ENCODE measurements around the gene SYNGR2.

SYNGR2 gene

GRCh38 chr17:78183916-78184315 lies 15.5 kb downstream of the SYNGR2 start:
- TF ChIP-seq, protein P1, sequence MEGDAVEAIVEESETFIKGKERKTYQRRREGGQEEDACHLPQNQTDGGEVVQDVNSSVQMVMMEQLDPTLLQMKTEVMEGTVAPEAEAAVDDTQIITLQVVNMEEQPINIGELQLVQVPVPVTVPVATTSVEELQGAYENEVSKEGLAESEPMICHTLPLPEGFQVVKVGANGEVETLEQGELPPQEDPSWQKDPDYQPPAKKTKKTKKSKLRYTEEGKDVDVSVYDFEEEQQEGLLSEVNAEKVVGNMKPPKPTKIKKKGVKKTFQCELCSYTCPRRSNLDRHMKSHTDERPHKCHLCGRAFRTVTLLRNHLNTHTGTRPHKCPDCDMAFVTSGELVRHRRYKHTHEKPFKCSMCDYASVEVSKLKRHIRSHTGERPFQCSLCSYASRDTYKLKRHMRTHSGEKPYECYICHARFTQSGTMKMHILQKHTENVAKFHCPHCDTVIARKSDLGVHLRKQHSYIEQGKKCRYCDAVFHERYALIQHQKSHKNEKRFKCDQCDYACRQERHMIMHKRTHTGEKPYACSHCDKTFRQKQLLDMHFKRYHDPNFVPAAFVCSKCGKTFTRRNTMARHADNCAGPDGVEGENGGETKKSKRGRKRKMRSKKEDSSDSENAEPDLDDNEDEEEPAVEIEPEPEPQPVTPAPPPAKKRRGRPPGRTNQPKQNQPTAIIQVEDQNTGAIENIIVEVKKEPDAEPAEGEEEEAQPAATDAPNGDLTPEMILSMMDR (IDR thresholded peaks at IDR 0.05; ENCODE audit: low read depth, low read length), result no peak
- H3K4me3 ChIP-seq (replicated peaks in 1 of 2; ENCODE audit: low read depth in 2 of 2, low read length in 2 of 2), result no peak overlapping the region

GRCh38 chr17:78184351-78184750 lies 16.0 kb downstream of the SYNGR2 start:
- H3K4me3 ChIP-seq (replicated peaks in 1 of 2; ENCODE audit: low read depth in 2 of 2, low read length in 2 of 2), result no peak overlapping the region
- no peak for DNase-seq (ENCODE audit: low read depth in 2 of 2)
- TF ChIP-seq, protein P1 (IDR thresholded peaks at IDR 0.05; ENCODE audit: low read depth, low read length), result no peak

More at GRCh38 chr17:78183916-78184315, 15.5 kb downstream of the SYNGR2 start:
- no peak for DNase-seq (ENCODE audit: low read depth in 2 of 2)

DNA sequence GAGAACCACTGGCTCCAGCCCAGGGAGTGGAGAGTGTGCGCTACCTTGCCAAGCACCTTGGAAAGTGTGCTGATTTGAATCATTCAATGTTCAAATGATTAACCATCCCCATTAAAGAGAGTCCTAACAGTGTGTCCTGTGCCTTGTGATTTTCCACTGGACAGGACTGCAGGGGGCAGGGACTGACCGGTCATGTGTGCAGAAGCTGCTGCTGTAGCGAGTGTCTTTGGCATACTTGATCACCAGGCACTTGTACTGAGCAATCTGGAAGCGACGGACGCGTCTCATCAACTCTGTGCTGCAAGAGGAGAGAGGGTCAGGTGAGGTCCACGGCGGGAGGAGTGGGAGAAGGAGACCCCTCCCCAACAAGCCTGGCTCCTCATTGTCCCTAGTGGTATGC lies 16.5 kb downstream of the SYNGR2 start:
- no peak for DNase-seq (ENCODE audit: low read depth in 2 of 2)
- TF ChIP-seq, protein P1 (IDR thresholded peaks at IDR 0.05; ENCODE audit: low read depth, low read length), result no peak
- no peak overlapping the region for H3K4me3 ChIP-seq (replicated peaks in 1 of 2; ENCODE audit: low read depth in 2 of 2, low read length in 2 of 2)

DNA sequence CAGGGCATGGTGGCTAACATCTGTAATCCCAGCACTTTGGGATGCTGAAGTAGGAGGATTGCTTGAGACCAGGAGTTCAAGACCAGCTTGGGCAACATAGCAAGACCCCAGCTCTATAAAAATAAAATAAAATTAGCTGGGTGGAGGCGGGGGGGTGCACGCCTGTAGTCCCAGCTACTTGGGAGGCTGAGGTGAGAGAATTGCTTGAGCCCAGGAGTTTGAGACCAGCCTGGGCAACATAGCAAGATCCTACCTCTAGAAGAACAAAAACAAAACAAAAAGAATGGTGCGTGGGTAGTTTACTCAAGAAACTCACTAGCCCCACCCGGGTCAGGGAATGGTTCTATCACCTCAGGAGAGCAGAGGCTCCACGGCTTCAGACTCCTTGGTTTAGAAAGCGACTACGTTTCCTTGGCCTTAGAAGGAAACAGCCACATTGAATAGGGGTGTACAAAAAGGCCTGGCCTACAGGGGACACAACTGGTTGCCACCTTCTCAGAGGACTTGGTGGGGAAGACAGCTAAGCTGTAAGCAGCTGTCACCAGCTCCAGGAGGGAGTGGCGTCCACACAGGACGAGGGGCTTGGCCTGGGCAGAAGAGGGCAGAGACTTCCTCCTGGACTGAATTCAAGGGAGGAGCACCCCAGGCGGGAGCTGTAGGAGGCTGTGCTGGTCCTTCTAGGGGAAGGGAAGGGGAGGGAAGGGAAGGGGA lies 17.8 kb downstream of the SYNGR2 start:
- TF ChIP-seq, protein P1 (IDR thresholded peaks at IDR 0.05; ENCODE audit: low read depth, low read length), result no peak
- H3K4me3 ChIP-seq (replicated peaks in 1 of 2; ENCODE audit: low read depth in 2 of 2, low read length in 2 of 2), result peak overlapping the region; percentile 70 to 73
- DNase-seq (ENCODE audit: low read depth in 2 of 2), result peak; percentile 30 to 37

DNA sequence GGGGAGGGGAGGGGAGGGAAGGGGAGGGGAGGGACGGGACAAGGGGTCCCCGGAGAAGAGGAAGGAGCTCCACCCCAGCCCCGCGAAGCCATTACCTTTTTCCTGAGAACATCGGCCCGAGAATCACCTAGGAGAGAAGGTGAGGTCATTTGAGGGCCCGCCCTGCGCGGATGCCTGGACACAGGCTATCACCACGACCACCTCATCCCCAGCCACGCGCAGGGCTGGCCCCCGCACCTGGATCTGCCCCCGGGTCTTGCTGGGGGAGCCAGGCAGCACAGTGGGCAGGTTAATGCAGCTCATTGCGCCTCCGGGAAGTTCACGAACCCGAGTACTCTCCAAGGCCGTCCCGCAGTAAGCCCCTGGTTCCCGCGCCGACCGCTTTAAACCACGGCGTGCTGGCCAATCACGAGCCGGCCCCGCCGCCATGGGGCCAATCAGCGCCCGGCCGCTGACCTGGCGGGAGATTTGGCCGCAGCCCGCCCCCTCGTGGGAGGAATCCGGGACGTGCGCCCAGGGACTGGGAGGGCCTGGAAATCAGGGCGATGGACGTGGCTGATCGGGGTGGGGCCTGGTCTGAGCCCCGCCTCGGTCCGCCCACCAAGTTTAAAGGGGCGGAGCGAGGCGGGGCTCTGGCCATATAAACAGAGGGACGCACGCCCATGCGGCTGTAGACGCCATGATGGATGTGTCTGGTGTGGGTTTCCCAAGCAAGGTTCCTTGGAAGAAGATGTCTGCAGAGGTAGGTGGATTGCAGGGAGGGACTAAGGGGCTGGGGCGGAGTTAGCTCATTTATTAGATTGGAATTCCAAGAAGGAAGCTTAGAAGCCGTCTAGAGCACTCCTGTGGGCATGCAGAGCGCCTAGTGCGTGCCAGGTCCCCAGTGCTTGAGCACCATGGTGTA lies 18.6 kb downstream of the SYNGR2 start, which contains the start of the genes AFMID and TK1:
AFMID (plus strand) TSS at position 671 of the 904 bp plus-strand sequence; CDS start at position 680, 9 bp downstream.
TK1 (minus strand) TSS at position 361 of the 904 bp plus-strand sequence; CDS start at position 303, 58 bp downstream.
- TF ChIP-seq, protein P1 (IDR thresholded peaks at IDR 0.05; ENCODE audit: low read depth, low read length), result peak; percentile 66
- peak; percentile 98 for DNase-seq (ENCODE audit: low read depth in 2 of 2)
- peak within 1 kb of the TSS; percentile 70 to 73 for H3K4me3 ChIP-seq (replicated peaks in 1 of 2; ENCODE audit: low read depth in 2 of 2, low read length in 2 of 2)

GRCh38 chr17:78196716-78197115 lies 28.3 kb downstream of the SYNGR2 start:
- TF ChIP-seq, protein P1 (IDR thresholded peaks at IDR 0.05; ENCODE audit: low read depth, low read length), result no peak
- no peak overlapping the region for H3K4me3 ChIP-seq (replicated peaks in 1 of 2; ENCODE audit: low read depth in 2 of 2, low read length in 2 of 2)
- DNase-seq (ENCODE audit: low read depth in 2 of 2), result no peak
